ENCODE data around the gene ZNF441. TPM values are rescaled to one million over a fixed set of nuclear protein-coding genes. Genes with fewer than 3 reads are reported as not detected.
A peak's percentile ranks its signal among the peaks of the same experiment; 100 is the strongest.
"Not testable (repeated sequence)": the region's sequence is repeated elsewhere in the genome, so short reads cannot be mapped to it uniquely, and the experiment has no call there.

The ZNF441 gene
- total RNA-seq, 2 experiments from 2014 or later, result 3.6 to 4.3 TPM

- H3K4me1 Mint-ChIP-seq (ENCODE audit: low read depth), result peaks cover 22% of the 10 kb centered on the region
- no peak for TF ChIP-seq CTCF (IDR thresholded peaks at IDR 0.05)
- ChIA-PET CTCF (interaction anchor here (1.0 to 3.9 kb wide), 2 partner anchors 16 to 245 kb away, joined by 3 to 56 read pairs; partner anchors contain the start of gene ZNF491), POLR2A (interaction anchor here (0.6 to 2.9 kb wide), 7 partner anchors 15 to 348 kb away, joined by 3 to 8 read pairs (median 4); partner anchors contain the start of genes ZNF441, ZNF491 and ZNF823)
- ATAC-seq (peak; percentile 99), DNase-seq (peak; percentile 96)
- H3K36me3 Mint-ChIP-seq (ENCODE audit: low read depth), result peaks cover 24% of the 10 kb centered on the region
- no peaks in the 10 kb centered on the region for H3K27me3 Mint-ChIP-seq
- no peaks in the 10 kb centered on the region for H3K9me3 Mint-ChIP-seq
- intact Hi-C loops (cut with micrococcal nuclease), result no loop called here
- H3K27ac Mint-ChIP-seq, result peak within 1 kb of the TSS; percentile 81
- H3K4me3 Mint-ChIP-seq, result peak within 1 kb of the TSS; percentile 87
Observed at GRCh38 chr19:11814029-11814699, 47.4 kb downstream of the ZNF441 start, which contains the start of gene ZNF440. Gene ZNF440 (plus strand): TSS chr19:11814273. CDS start chr19:11814448, 175 bp downstream.

GRCh38 chr19:11814700-11815035 lies 47.9 kb downstream of the ZNF441 start:
- peak overlapping the region; percentile 87 for H3K4me3 Mint-ChIP-seq
- H3K9me3 Mint-ChIP-seq, result no peaks in the 10 kb centered on the region
- no peak for ATAC-seq

DNA sequence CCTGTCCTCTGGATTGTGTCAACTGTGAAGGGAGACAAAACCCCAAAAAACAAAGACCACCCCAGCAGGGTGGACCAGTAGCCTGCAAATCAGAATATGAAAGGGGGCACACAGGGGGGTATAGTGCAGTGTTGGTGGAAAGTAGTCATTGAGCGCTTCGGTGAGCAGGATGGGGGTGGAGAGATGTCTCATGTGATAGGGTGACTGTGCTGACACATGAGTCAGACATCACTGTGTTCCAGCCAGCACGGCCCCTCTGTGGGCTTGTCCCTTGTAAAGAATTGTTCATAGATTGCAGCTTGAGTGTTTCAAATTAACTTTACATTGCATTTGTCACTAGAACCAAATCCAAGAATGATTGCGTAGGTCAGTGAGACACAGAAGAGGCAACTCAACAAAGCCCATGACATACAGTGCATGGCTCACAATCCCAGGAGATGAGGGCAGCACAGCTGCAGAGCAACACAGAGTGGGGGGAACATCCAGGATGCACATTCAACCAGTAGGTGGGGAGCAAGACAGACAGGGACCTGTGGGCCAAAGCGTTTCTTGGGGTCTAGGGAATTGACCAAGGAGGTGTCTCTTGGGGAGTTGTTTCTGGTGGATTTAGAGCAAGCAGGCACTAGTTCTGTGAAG lies 54.8 kb downstream of the ZNF441 start:
- Mint-ChIP-seq H3K27ac (no peak overlapping the region), H3K27me3 (no peaks in the 10 kb centered on the region), H3K36me3 (ENCODE audit: low read depth) (peaks cover 59% of the 10 kb centered on the region), H3K4me3 (no peak overlapping the region), H3K4me1 (ENCODE audit: low read depth) (peaks cover 15% of the 10 kb centered on the region), H3K9me3 (peaks cover 13% of the 10 kb centered on the region)
- intact Hi-C loops (cut with micrococcal nuclease), result no loop called here
- ATAC-seq (peak; percentile 64), DNase-seq (peak; percentile 11)
- ChIA-PET CTCF (no interaction called here), POLR2A (no interaction called here)
- no peak for TF ChIP-seq CTCF (IDR thresholded peaks at IDR 0.05)

More at GRCh38 chr19:11814700-11815035, 47.9 kb downstream of the ZNF441 start:
- DNase-seq, result no peak
- H3K4me1 Mint-ChIP-seq (ENCODE audit: low read depth), result peaks cover 22% of the 10 kb centered on the region
- intact Hi-C loops (cut with micrococcal nuclease), result no loop called here
- no peak for TF ChIP-seq CTCF (IDR thresholded peaks at IDR 0.05)
- POLR2A ChIA-PET, result interaction anchor here (0.6 to 2.9 kb wide), 4 partner anchors 15 to 348 kb away, joined by 3 to 8 read pairs (median 4); partner anchors contain the start of genes ZNF491 and ZNF823
- peaks cover 24% of the 10 kb centered on the region for H3K36me3 Mint-ChIP-seq (ENCODE audit: low read depth)
- CTCF ChIA-PET, result interaction anchor here (1.0 to 3.9 kb wide), 2 partner anchors 17 to 245 kb away, joined by 3 to 56 read pairs; partner anchors contain the start of gene ZNF491
- H3K27ac Mint-ChIP-seq, result peak overlapping the region; percentile 53
- H3K27me3 Mint-ChIP-seq, result no peaks in the 10 kb centered on the region

- DNase-seq, result peak; percentile 36
- CTCF ChIA-PET, result not testable (repeated sequence)
Observed at GRCh38 chr19:11828957-11829876, 62.4 kb downstream of the ZNF441 start.

DNA sequence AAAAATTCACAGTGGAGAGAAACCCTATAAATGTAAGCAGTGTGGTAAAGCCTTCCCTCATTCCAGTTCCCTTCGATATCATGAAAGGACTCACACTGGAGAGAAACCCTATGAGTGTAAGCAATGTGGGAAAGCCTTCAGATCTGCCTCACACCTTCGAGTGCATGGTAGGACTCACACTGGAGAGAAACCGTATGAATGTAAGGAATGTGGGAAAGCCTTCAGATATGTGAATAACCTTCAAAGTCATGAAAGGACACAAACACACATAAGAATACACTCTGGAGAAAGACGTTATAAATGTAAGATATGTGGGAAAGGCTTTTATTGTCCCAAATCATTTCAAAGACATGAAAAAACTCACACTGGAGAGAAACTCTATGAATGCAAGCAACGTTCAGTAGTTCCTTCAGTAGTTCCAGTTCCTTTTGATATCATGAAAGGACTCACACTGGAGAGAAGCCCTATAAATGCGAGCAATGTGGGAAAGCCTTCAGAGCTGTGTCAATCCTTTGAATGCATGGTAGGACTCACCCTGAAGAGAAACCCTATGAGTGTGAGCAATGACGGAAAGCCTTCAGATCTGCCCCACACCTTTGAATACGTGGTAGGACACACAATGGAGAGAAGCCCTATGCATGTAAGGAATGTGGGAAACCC lies 65.6 kb downstream of the ZNF441 start:
- ATAC-seq, result no peak
- DNase-seq, result no peak
- H3K4me3 Mint-ChIP-seq, result no peak overlapping the region
- H3K9me3 Mint-ChIP-seq, result peaks cover 53% of the 10 kb centered on the region
- POLR2A ChIA-PET, result no interaction called here
- H3K27ac Mint-ChIP-seq, result no peak overlapping the region
- CTCF ChIA-PET, result no interaction called here
- peaks cover 9% of the 10 kb centered on the region for H3K4me1 Mint-ChIP-seq (ENCODE audit: low read depth)
- TF ChIP-seq CTCF (IDR thresholded peaks at IDR 0.05), result no peak
- H3K27me3 Mint-ChIP-seq, result no peaks in the 10 kb centered on the region
- intact Hi-C loops (cut with micrococcal nuclease), result no loop called here
- H3K36me3 Mint-ChIP-seq (ENCODE audit: low read depth), result peaks cover 77% of the 10 kb centered on the region

More at GRCh38 chr19:11828957-11829876, 62.4 kb downstream of the ZNF441 start:
- ATAC-seq, result peak; percentile 65
- H3K4me3 Mint-ChIP-seq; H3K27ac Mint-ChIP-seq; POLR2A ChIA-PET; H3K27me3 Mint-ChIP-seq; intact Hi-C loops (cut with micrococcal nuclease): not testable (repeated sequence)
- H3K4me1 Mint-ChIP-seq (ENCODE audit: low read depth), result peaks cover 11% of the 10 kb centered on the region
- peaks cover 52% of the 10 kb centered on the region for H3K9me3 Mint-ChIP-seq
- peaks cover 87% of the 10 kb centered on the region for H3K36me3 Mint-ChIP-seq (ENCODE audit: low read depth)

All from activated CD8-positive, alpha-beta T cell treated with anti-CD3 and anti-CD28 coated beads for 36 hours (primary cell).